ENCODE data around the gene RASA1. TPM values are rescaled to one million over a fixed set of nuclear protein-coding genes. Genes with fewer than 3 reads are reported as not detected.
A peak's percentile ranks its signal among the peaks of the same experiment; 100 is the strongest.

Gene RASA1
- 19.8 and 36.8 TPM in 2 replicates for polyA plus RNA-seq (2011; rRNA removed)
- 16.1 and 18.0 TPM in 2 replicates for polyA minus RNA-seq (2011; rRNA and poly(A)+ RNA removed)

DNA sequence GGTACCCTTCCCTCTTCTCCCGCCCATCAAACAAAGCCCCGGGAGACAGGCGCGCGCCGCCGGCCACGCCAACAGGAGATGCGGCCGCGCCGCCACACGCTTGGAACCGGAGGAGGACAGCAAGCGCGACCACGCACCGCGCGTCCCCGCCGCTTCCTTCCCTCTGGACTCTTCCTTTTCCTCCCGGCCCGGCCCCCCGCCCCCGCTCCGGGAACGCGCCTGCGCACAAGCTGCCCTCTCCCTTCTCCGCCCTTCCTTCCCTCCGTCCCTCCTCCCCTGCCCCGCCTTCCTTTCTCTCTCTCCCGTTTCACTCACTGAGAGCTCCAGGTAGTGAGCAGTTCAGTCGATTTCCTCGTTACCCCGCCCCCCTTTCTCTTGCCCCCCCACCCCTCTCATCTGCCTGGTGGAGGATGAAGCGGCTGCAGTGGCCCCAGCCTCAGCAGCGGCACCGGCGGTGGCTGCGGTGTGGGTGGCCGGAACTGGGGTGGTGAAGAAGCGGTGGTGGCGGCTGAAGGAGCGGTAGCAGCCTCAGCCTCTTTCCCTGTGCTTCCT, at the start of gene RASA1:
Gene RASA1 (plus strand): TSS at position 310 of the 552 bp plus-strand sequence. CDS start 569 bp downstream, outside the sequence.
- H3K4me3 ChIP-seq (ENCODE audit: low read depth, low read length): peak within 1 kb of the TSS; percentile 93
- ChIA-PET POLR2A (interaction anchor here (0.6 kb wide), 4 partner anchors 14 to 216 kb away, joined by 8 to 11 read pairs (median 10); no protein-coding TSS in a partner anchor), CTCF (interaction anchor here (1.1 kb wide), 2 partner anchors 14 to 75 kb away, joined by 3 read pairs; no protein-coding TSS in a partner anchor)
- peak; percentile 51 for DNase-seq (ENCODE audit: low read depth)
- TF ChIP-seq, protein P1, sequence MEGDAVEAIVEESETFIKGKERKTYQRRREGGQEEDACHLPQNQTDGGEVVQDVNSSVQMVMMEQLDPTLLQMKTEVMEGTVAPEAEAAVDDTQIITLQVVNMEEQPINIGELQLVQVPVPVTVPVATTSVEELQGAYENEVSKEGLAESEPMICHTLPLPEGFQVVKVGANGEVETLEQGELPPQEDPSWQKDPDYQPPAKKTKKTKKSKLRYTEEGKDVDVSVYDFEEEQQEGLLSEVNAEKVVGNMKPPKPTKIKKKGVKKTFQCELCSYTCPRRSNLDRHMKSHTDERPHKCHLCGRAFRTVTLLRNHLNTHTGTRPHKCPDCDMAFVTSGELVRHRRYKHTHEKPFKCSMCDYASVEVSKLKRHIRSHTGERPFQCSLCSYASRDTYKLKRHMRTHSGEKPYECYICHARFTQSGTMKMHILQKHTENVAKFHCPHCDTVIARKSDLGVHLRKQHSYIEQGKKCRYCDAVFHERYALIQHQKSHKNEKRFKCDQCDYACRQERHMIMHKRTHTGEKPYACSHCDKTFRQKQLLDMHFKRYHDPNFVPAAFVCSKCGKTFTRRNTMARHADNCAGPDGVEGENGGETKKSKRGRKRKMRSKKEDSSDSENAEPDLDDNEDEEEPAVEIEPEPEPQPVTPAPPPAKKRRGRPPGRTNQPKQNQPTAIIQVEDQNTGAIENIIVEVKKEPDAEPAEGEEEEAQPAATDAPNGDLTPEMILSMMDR (IDR thresholded peaks at IDR 0.05; ENCODE audit: insufficient read depth, low read depth, low read length): no peak
- no peaks in the 10 kb centered on the region for H3K27me3 ChIP-seq (ENCODE audit: control insufficient read depth, insufficient read depth, low read length)
- H3K36me3 ChIP-seq (ENCODE audit: control insufficient read depth, insufficient read depth, low read length): no peaks in the 10 kb centered on the region

DNA sequence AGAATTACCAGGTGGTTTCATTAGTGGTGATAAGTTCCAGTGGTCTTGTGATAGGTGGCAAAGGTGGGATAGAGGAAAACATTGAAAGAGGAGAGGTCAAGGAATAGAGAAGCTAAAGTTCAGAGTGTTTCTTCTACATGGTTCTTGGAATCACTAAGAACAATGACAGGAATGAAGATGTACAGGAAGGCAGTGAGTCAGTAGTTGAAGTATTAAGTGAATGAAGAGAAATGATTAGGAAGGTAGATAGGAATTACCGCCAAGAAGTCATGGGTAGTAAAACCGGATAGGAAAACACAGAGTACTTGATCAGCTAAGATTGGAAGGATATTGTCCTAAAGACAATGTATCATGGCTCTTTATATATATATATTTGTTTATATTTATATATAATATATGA, 37.9 kb upstream of the RASA1 start:
- POLR2A ChIA-PET: no interaction called here

DNA sequence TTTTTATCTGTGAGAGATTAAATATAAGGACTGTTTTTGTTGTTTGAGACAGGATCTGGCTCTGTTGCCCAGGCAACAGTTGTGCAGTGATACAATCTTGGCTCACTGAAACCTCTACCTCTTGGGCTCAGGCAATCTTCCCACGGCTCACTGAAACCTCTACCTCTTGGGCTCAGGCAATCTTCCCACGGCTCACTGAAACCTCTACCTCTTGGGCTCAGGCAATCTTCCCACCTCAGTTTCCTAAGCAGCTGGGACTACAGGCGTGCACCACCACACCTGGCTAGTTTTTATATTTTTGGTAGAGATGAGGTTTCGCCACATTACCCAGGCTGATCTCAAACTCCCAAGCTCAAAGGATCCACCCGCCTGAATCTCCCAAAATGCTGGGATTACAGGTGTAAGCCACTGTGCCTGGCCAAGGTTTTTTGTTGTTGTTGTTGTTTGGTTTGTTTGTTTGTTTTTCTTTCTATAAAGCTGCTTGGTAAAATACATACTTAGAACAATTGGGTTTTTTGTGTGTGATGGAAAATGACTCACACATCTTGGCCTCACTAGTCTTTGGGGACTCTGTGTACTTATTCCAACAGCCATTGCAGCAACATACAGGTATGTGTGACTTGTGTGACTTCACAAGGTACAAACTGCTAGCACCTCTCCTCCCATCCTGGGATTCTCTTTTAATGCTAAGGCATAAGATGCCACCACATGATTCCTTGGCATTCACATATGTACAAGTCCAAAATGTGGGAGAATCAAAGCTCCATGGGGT, 36.5 kb upstream of the RASA1 start:
- Histone ChIP-seq H3K27me3 (ENCODE audit: control insufficient read depth, insufficient read depth, low read length) (no peaks in the 10 kb centered on the region), H3K36me3 (ENCODE audit: control insufficient read depth, insufficient read depth, low read length) (no peaks in the 10 kb centered on the region), H3K4me3 (ENCODE audit: low read depth, low read length) (no peak overlapping the region)
- POLR2A ChIA-PET: no interaction called here
- CTCF ChIA-PET: interaction anchor here (1.1 to 1.7 kb wide), 2 partner anchors 11 to 160 kb away, joined by 3 to 8 read pairs; no protein-coding TSS in a partner anchor
- no peak for DNase-seq (ENCODE audit: low read depth)
- TF ChIP-seq, protein P1 (IDR thresholded peaks at IDR 0.05; ENCODE audit: insufficient read depth, low read depth, low read length): no peak

More for the DNA sequence above, 37.9 kb upstream of the RASA1 start:
- DNase-seq (ENCODE audit: low read depth): no peak
- TF ChIP-seq, protein P1 (IDR thresholded peaks at IDR 0.05; ENCODE audit: insufficient read depth, low read depth, low read length): no peak
- H3K4me3 ChIP-seq (ENCODE audit: low read depth, low read length): no peak overlapping the region
- H3K36me3 ChIP-seq (ENCODE audit: control insufficient read depth, insufficient read depth, low read length): no peaks in the 10 kb centered on the region
- no peaks in the 10 kb centered on the region for H3K27me3 ChIP-seq (ENCODE audit: control insufficient read depth, insufficient read depth, low read length)
- CTCF ChIA-PET: no interaction called here

- TF ChIP-seq, protein P1 (IDR thresholded peaks at IDR 0.05; ENCODE audit: insufficient read depth, low read depth, low read length): no peak
- CTCF ChIA-PET: no interaction called here
- Histone ChIP-seq H3K27me3 (ENCODE audit: control insufficient read depth, insufficient read depth, low read length) (no peaks in the 10 kb centered on the region), H3K36me3 (ENCODE audit: control insufficient read depth, insufficient read depth, low read length) (no peaks in the 10 kb centered on the region), H3K4me3 (ENCODE audit: low read depth, low read length) (no peak overlapping the region)
- DNase-seq (ENCODE audit: low read depth): no peak
- POLR2A ChIA-PET: no interaction called here
Observed at GRCh38 chr5:87233143-87233542, 34.5 kb upstream of the RASA1 start.

DNA sequence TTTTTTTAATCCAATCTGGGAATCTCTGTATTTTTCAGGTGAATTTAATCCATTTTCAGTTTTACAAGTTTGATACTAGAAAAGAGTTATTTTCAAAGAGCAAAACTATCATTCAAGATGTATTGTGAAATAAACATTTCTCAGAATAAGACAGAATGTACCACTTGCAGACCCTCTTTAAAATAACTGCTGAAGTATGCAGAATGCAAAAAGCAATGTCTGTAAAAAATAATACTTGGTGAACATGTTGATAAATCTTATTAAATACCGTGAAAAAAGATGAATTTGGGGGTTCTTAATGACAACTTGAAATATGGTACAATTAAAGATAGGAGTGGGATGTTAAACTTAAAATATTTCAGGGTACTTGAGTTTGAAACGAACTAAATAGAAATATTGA, 26.1 kb upstream of the RASA1 start:
- no peak for DNase-seq (ENCODE audit: low read depth)
- POLR2A ChIA-PET: no interaction called here
- Histone ChIP-seq H3K36me3 (ENCODE audit: control insufficient read depth, insufficient read depth, low read length) (no peaks in the 10 kb centered on the region), H3K4me3 (ENCODE audit: low read depth, low read length) (no peak overlapping the region), H3K27me3 (ENCODE audit: control insufficient read depth, insufficient read depth, low read length) (no peaks in the 10 kb centered on the region)
- CTCF ChIA-PET: no interaction called here
- TF ChIP-seq, protein P1 (IDR thresholded peaks at IDR 0.05; ENCODE audit: insufficient read depth, low read depth, low read length): no peak
